GM23338 (cell line): ENCODE measurements around the gene IMPG1. TPM values are rescaled to one million over a fixed set of nuclear protein-coding genes. Genes with fewer than 3 reads are reported as not detected.

Source experiments
- ATAC-seq: fragments of 200-7000 bp; cut with Tn5 transposase; 3 replicates; pipeline ENCODE4 v1.9.1; 2020
- DNase-seq: peaks from one replicate; pipeline ENCODE4 v3.0.0-alpha.2; 2015; ENCODE audit warnings: low spot score
- H2AFZ ChIP-seq: fragments of 200-600 bp; sonication (generic); 2 replicates; pipeline ENCODE4 v1.8.0; 2016; ENCODE audit warnings: antibody characterized with exemption, mild to moderate bottlenecking, moderate library complexity
- H3F3A ChIP-seq: fragments of 200-600 bp; sonication (generic); replicated peaks from 2 replicates; pipeline ENCODE4 v1.8.0; 2017; ENCODE audit warnings: antibody characterized with exemption, mixed run types, low read depth
- H3K27ac ChIP-seq: fragments of 200-600 bp; sonication (generic); 2 replicates; pipeline ENCODE4 v1.6.1; 2016; ENCODE audit warnings: low read depth
- H3K27me3 ChIP-seq: fragments of 200-600 bp; sonication (generic); 2 replicates; pipeline ENCODE4 v1.8.0; 2016; ENCODE audit warnings: mild to moderate bottlenecking, mixed run types, moderate library complexity; ENCODE audit not compliant: insufficient read depth
- H3K36me3 ChIP-seq: fragments of 200-600 bp; sonication (generic); 2 replicates; pipeline ENCODE4 v1.8.0; 2016; ENCODE audit warnings: mild to moderate bottlenecking; ENCODE audit not compliant: insufficient read depth
- H3K4me1 ChIP-seq: fragments of 200-600 bp; sonication (generic); 2 replicates; pipeline ENCODE4 v1.8.0; 2016; ENCODE audit warnings: mild to moderate bottlenecking, moderate library complexity; ENCODE audit not compliant: insufficient read depth
- H3K4me2 ChIP-seq: fragments of 200-600 bp; sonication (generic); 2 replicates; pipeline ENCODE4 v1.7.1; 2017; ENCODE audit warnings: mixed run types
- H3K4me3 ChIP-seq: fragments of 200-600 bp; sonication (generic); 2 replicates; pipeline ENCODE4 v1.6.1; 2016; ENCODE audit warnings: mixed run types
- H3K79me2 ChIP-seq: fragments of 200-600 bp; sonication (generic); replicated peaks from 2 replicates; pipeline ENCODE4 v1.8.0; 2017; ENCODE audit warnings: mild to moderate bottlenecking; ENCODE audit not compliant: insufficient read depth
- H3K9me2 ChIP-seq: fragments of 200-600 bp; sonication (generic); 2 replicates; pipeline ENCODE4 v1.8.0; 2017; ENCODE audit not compliant: insufficient read depth
- H4K20me1 ChIP-seq: fragments of 200-600 bp; sonication (generic); replicated peaks from 2 replicates; pipeline ENCODE4 v1.8.0; 2017; ENCODE audit warnings: mild to moderate bottlenecking; ENCODE audit not compliant: insufficient read depth
- H3K27ac Mint-ChIP-seq: 2 replicates; pipeline ENCODE4 v1.8.0; 2020; ENCODE audit warnings: inconsistent platforms, mild to moderate bottlenecking, moderate library complexity, mixed read lengths
- H3K27me3 Mint-ChIP-seq: 3 replicates; pipeline ENCODE4 v1.8.0; 2022; ENCODE audit warnings: low read depth, mild to moderate bottlenecking, moderate library complexity, mixed read lengths, inconsistent platforms; ENCODE audit not compliant: insufficient read depth, poor library complexity
- H3K36me3 Mint-ChIP-seq: 3 replicates; pipeline ENCODE4 v1.8.0; 2021; ENCODE audit warnings: low read depth, mild to moderate bottlenecking, inconsistent platforms, moderate library complexity, mixed read lengths
- H3K4me1 Mint-ChIP-seq: 3 replicates; pipeline ENCODE4 v1.8.0; 2020; ENCODE audit warnings: mild to moderate bottlenecking, inconsistent platforms, mixed read lengths
- H3K4me3 Mint-ChIP-seq: 3 replicates; pipeline ENCODE4 v1.8.0; 2021; ENCODE audit warnings: moderate library complexity, mild to moderate bottlenecking, inconsistent platforms, mixed read lengths
- H3K9me3 Mint-ChIP-seq: 3 replicates; pipeline ENCODE4 v1.8.0; 2020; ENCODE audit warnings: moderate library complexity, mild to moderate bottlenecking, inconsistent platforms, mixed read lengths
- CREB1 ChIP-seq: fragments of 250-450 bp; sonication (Bioruptor Pico); IDR thresholded peaks from 2 replicates; pipeline ENCODE4 v1.5.0; 2020; ENCODE audit warnings: low read depth, mild to moderate bottlenecking, moderate library complexity
- EZH2 ChIP-seq: fragments of 200-600 bp; sonication (generic); IDR thresholded peaks from one replicate; pipeline ENCODE4 v1.8.0; 2017; ENCODE audit warnings: antibody characterized with exemption, mild to moderate bottlenecking, low read depth; ENCODE audit not compliant: unreplicated experiment
- EZH2phosphoT487 ChIP-seq: fragments of 200-600 bp; sonication (generic); IDR thresholded peaks from one replicate; pipeline ENCODE4 v1.8.1; 2018; ENCODE audit warnings: antibody characterized with exemption; ENCODE audit not compliant: unreplicated experiment
- JUNB ChIP-seq: IDR thresholded peaks from one replicate; pipeline ENCODE4 v1.6.1; 2016; ENCODE audit warnings: antibody characterized with exemption; ENCODE audit not compliant: unreplicated experiment
- NANOG ChIP-seq: IDR thresholded peaks from 2 replicates; pipeline ENCODE4 v1.6.1; 2016; ENCODE audit warnings: antibody characterized with exemption, borderline replicate concordance
- POLR2AphosphoS5 ChIP-seq: IDR thresholded peaks from 2 replicates; pipeline ENCODE4 v1.6.1; 2016; ENCODE audit warnings: antibody characterized with exemption, low read depth
- STAT1 ChIP-seq: IDR thresholded peaks from one replicate; pipeline ENCODE4 v1.6.1; 2016; ENCODE audit warnings: antibody characterized with exemption; ENCODE audit not compliant: unreplicated experiment
- ZNF114 ChIP-seq: fragments of 250-450 bp; sonication (Bioruptor Pico); IDR thresholded peaks from 2 replicates; pipeline ENCODE4 v1.5.0; 2020; ENCODE audit warnings: mild to moderate bottlenecking, moderate library complexity
- ZNF331 ChIP-seq: fragments of 250-450 bp; sonication (Bioruptor Pico); IDR thresholded peaks from 2 replicates; pipeline ENCODE4 v1.5.0; 2020; ENCODE audit warnings: low read depth, mild to moderate bottlenecking, moderate library complexity
- polyA plus RNA-seq: library from polyadenylated mRNA; unstranded; fragments of >200 nt; fragmentation: Nextera tagmentation; extraction: Ambion mirVana; gene quantifications from 2 replicates; pipeline ENCODE4 v1.2.1, GENCODE V29; 2016
- total RNA-seq: library from RNA; depleted of rRNA; stranded (reverse); fragments of >200 nt; shearing (Covaris generic); gene quantifications from 2 replicates; pipeline ENCODE4 v1.2.3, GENCODE V29; 2014
- TF ChIP-seq, protein P1 (sequence below): IDR thresholded peaks from 2 replicates; pipeline ENCODE4 v1.6.1; 2016; ENCODE audit warnings: antibody characterized with exemption
- TF ChIP-seq, protein P2 (sequence below): fragments of 250-450 bp; sonication (Bioruptor Pico); IDR thresholded peaks from 2 replicates; pipeline ENCODE4 v1.5.0; 2020; ENCODE audit warnings: mild to moderate bottlenecking, moderate library complexity
- TF ChIP-seq, protein P3 (sequence below): IDR thresholded peaks from one replicate; pipeline ENCODE4 v1.6.1; 2018; ENCODE audit warnings: antibody characterized with exemption; ENCODE audit not compliant: unreplicated experiment
- TF ChIP-seq, protein P4 (sequence below), 2 experiments: fragments of 200-600 bp in 1 of 2; sonication (generic) in 1 of 2; conservative IDR thresholded peaks; 2 replicates each; pipeline versions ENCODE4 v1.5.1 to v1.6.1; 2016 to 2017; ENCODE audit warnings: antibody characterized with exemption in 2 of 2, low read depth in 2 of 2, mild to moderate bottlenecking in 2 of 2, moderate library complexity in 1 of 2

The IMPG1 gene
- total and polyA plus RNA-seq, 2 experiments from 2014 or later, result not detected

DNA sequence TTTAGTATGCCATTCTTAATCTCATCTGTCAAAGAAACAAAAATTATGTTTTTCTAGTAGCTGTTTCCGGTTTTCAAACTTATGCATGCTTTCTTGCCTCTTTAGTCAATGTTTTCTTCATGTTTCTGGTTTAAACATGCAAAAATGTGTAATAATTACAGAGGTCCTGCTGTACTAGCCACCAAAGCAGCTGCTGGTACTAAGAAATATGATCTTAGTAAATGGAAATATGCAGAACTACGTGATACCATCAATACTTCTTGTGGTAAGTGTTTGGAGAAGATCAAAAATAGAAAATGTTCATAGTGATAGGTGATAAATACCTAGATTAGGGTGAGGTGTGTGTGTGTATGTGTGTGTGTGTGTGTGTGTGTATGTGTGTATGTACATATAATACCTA is 165.0 kb downstream of the IMPG1 start:
- H4K20me1 ChIP-seq, result no peaks in the 10 kb centered on the region
- no peak for TF ChIP-seq CREB1
- TF ChIP-seq EZH2, result no peak
- TF ChIP-seq ZNF331, result no peak
- TF ChIP-seq, protein P1, sequence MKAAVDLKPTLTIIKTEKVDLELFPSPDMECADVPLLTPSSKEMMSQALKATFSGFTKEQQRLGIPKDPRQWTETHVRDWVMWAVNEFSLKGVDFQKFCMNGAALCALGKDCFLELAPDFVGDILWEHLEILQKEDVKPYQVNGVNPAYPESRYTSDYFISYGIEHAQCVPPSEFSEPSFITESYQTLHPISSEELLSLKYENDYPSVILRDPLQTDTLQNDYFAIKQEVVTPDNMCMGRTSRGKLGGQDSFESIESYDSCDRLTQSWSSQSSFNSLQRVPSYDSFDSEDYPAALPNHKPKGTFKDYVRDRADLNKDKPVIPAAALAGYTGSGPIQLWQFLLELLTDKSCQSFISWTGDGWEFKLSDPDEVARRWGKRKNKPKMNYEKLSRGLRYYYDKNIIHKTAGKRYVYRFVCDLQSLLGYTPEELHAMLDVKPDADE, result no peak
- no peak for TF ChIP-seq STAT1
- TF ChIP-seq, protein P2, sequence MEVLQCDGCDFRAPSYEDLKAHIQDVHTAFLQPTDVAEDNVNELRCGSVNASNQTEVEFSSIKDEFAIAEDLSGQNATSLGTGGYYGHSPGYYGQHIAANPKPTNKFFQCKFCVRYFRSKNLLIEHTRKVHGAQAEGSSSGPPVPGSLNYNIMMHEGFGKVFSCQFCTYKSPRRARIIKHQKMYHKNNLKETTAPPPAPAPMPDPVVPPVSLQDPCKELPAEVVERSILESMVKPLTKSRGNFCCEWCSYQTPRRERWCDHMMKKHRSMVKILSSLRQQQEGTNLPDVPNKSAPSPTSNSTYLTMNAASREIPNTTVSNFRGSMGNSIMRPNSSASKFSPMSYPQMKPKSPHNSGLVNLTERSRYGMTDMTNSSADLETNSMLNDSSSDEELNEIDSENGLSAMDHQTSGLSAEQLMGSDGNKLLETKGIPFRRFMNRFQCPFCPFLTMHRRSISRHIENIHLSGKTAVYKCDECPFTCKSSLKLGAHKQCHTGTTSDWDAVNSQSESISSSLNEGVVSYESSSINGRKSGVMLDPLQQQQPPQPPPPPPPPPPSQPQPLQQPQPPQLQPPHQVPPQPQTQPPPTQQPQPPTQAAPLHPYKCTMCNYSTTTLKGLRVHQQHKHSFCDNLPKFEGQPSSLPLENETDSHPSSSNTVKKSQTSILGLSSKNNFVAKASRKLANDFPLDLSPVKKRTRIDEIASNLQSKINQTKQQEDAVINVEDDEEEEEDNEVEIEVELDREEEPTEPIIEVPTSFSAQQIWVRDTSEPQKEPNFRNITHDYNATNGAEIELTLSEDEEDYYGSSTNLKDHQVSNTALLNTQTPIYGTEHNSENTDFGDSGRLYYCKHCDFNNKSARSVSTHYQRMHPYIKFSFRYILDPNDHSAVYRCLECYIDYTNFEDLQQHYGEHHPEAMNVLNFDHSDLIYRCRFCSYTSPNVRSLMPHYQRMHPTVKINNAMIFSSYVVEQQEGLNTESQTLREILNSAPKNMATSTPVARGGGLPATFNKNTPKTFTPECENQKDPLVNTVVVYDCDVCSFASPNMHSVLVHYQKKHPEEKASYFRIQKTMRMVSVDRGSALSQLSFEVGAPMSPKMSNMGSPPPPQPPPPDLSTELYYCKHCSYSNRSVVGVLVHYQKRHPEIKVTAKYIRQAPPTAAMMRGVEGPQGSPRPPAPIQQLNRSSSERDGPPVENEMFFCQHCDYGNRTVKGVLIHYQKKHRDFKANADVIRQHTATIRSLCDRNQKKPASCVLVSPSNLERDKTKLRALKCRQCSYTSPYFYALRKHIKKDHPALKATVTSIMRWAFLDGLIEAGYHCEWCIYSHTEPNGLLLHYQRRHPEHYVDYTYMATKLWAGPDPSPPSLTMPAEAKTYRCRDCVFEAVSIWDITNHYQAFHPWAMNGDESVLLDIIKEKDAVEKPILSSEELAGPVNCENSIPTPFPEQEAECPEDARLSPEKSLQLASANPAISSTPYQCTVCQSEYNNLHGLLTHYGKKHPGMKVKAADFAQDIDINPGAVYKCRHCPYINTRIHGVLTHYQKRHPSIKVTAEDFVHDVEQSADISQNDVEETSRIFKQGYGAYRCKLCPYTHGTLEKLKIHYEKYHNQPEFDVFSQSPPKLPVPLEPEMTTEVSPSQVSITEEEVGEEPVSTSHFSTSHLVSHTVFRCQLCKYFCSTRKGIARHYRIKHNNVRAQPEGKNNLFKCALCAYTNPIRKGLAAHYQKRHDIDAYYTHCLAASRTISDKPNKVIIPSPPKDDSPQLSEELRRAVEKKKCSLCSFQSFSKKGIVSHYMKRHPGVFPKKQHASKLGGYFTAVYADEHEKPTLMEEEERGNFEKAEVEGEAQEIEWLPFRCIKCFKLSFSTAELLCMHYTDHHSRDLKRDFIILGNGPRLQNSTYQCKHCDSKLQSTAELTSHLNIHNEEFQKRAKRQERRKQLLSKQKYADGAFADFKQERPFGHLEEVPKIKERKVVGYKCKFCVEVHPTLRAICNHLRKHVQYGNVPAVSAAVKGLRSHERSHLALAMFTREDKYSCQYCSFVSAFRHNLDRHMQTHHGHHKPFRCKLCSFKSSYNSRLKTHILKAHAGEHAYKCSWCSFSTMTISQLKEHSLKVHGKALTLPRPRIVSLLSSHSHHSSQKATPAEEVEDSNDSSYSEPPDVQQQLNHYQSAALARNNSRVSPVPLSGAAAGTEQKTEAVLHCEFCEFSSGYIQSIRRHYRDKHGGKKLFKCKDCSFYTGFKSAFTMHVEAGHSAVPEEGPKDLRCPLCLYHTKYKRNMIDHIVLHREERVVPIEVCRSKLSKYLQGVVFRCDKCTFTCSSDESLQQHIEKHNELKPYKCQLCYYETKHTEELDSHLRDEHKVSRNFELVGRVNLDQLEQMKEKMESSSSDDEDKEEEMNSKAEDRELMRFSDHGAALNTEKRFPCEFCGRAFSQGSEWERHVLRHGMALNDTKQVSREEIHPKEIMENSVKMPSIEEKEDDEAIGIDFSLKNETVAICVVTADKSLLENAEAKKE (CRISPR knock-in tag), result no peak
- TF ChIP-seq EZH2phosphoT487, result no peak
- TF ChIP-seq, protein P3, sequence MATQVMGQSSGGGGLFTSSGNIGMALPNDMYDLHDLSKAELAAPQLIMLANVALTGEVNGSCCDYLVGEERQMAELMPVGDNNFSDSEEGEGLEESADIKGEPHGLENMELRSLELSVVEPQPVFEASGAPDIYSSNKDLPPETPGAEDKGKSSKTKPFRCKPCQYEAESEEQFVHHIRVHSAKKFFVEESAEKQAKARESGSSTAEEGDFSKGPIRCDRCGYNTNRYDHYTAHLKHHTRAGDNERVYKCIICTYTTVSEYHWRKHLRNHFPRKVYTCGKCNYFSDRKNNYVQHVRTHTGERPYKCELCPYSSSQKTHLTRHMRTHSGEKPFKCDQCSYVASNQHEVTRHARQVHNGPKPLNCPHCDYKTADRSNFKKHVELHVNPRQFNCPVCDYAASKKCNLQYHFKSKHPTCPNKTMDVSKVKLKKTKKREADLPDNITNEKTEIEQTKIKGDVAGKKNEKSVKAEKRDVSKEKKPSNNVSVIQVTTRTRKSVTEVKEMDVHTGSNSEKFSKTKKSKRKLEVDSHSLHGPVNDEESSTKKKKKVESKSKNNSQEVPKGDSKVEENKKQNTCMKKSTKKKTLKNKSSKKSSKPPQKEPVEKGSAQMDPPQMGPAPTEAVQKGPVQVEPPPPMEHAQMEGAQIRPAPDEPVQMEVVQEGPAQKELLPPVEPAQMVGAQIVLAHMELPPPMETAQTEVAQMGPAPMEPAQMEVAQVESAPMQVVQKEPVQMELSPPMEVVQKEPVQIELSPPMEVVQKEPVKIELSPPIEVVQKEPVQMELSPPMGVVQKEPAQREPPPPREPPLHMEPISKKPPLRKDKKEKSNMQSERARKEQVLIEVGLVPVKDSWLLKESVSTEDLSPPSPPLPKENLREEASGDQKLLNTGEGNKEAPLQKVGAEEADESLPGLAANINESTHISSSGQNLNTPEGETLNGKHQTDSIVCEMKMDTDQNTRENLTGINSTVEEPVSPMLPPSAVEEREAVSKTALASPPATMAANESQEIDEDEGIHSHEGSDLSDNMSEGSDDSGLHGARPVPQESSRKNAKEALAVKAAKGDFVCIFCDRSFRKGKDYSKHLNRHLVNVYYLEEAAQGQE, result no peak
- no peak for TF ChIP-seq ZNF114 (CRISPR knock-in tag)
- TF ChIP-seq JUNB, result no peak
- no peak for TF ChIP-seq NANOG
- TF ChIP-seq, protein P4, sequence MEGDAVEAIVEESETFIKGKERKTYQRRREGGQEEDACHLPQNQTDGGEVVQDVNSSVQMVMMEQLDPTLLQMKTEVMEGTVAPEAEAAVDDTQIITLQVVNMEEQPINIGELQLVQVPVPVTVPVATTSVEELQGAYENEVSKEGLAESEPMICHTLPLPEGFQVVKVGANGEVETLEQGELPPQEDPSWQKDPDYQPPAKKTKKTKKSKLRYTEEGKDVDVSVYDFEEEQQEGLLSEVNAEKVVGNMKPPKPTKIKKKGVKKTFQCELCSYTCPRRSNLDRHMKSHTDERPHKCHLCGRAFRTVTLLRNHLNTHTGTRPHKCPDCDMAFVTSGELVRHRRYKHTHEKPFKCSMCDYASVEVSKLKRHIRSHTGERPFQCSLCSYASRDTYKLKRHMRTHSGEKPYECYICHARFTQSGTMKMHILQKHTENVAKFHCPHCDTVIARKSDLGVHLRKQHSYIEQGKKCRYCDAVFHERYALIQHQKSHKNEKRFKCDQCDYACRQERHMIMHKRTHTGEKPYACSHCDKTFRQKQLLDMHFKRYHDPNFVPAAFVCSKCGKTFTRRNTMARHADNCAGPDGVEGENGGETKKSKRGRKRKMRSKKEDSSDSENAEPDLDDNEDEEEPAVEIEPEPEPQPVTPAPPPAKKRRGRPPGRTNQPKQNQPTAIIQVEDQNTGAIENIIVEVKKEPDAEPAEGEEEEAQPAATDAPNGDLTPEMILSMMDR (conservative IDR thresholded peaks at IDR 0.05; ENCODE audit: low read depth in 2 of 2), result no peak
- no peak for TF ChIP-seq POLR2AphosphoS5
- no peaks in the 10 kb centered on the region; the same call in 1 of the 2 replicates for H3K36me3 ChIP-seq
- H3K27ac Mint-ChIP-seq, result no peak overlapping the region
- no peak for ATAC-seq
- H3K4me3 Mint-ChIP-seq, result no peak overlapping the region
- no peaks in the 10 kb centered on the region for H3F3A ChIP-seq
- no peak overlapping the region for H3K4me2 ChIP-seq
- no peaks in the 10 kb centered on the region for H3K9me2 ChIP-seq
- DNase-seq, result no peak
- H3K27ac ChIP-seq, result no peak overlapping the region
- H3K79me2 ChIP-seq, result no peaks in the 10 kb centered on the region
- no peaks in the 10 kb centered on the region for H3K27me3 ChIP-seq
- no peaks in the 10 kb centered on the region for H3K4me1 Mint-ChIP-seq
- H3K9me3 Mint-ChIP-seq, result peaks cover 24% of the 10 kb centered on the region
- peaks cover 19% of the 10 kb centered on the region for H3K36me3 Mint-ChIP-seq
- no peaks in the 10 kb centered on the region for H3K27me3 Mint-ChIP-seq
- no peak overlapping the region for H2AFZ ChIP-seq
- H3K4me1 ChIP-seq, result no peaks in the 10 kb centered on the region
- no peak overlapping the region for H3K4me3 ChIP-seq
